GM19193 (cell line): ENCODE data around the gene GDPD4.

Experiments used
- POLR2A ChIP-seq: IDR thresholded peaks from 4 replicates; pipeline ENCODE4 v1.6.1; 2011; ENCODE audit not compliant: insufficient read depth, insufficient read length; ENCODE audit errors: extremely low read depth

GDPD4 gene

GRCh38 chr11:77217156-77217555, 84.3 kb downstream of the GDPD4 start:
- no peak for TF ChIP-seq POLR2A

- TF ChIP-seq POLR2A, result no peak
Measured at GRCh38 chr11:77215106-77215505, 86.4 kb downstream of the GDPD4 start.

- TF ChIP-seq POLR2A, result no peak
Measured at GRCh38 chr11:77214557-77214956, 86.9 kb downstream of the GDPD4 start.

GRCh38 chr11:77213589-77214428, 87.7 kb downstream of the GDPD4 start:
- no peak for TF ChIP-seq POLR2A

GRCh38 chr11:77213029-77213579, 88.4 kb downstream of the GDPD4 start:
- TF ChIP-seq POLR2A, result no peak

GRCh38 chr11:77212314-77213007, 89.0 kb downstream of the GDPD4 start:
- no peak for TF ChIP-seq POLR2A

- TF ChIP-seq POLR2A, result no peak
Measured at GRCh38 chr11:77211594-77212251, 89.8 kb downstream of the GDPD4 start.

GRCh38 chr11:77211040-77211451, 90.4 kb downstream of the GDPD4 start:
- TF ChIP-seq POLR2A, result no peak

GRCh38 chr11:77209663-77210062, 91.8 kb downstream of the GDPD4 start:
- no peak for TF ChIP-seq POLR2A

- no peak for TF ChIP-seq POLR2A
Measured at GRCh38 chr11:77208535-77208934, 93.0 kb downstream of the GDPD4 start.

GRCh38 chr11:77207618-77208313, 93.7 kb downstream of the GDPD4 start:
- no peak for TF ChIP-seq POLR2A

GRCh38 chr11:77207019-77207485, 94.4 kb downstream of the GDPD4 start:
- no peak for TF ChIP-seq POLR2A

- no peak for TF ChIP-seq POLR2A
Measured at GRCh38 chr11:77206264-77207018, 95.0 kb downstream of the GDPD4 start.
